ENCODE measurements around the gene LRWD1. TPM values are rescaled to one million over a fixed set of nuclear protein-coding genes. Genes with fewer than 3 reads are reported as not detected.
"Not testable (repeated sequence)": the region's sequence is repeated elsewhere in the genome, so short reads cannot be mapped to it uniquely, and the experiment has no call there.

LRWD1 gene
- total and polyA plus RNA-seq, 2 of the 4 experiments (the other 2 are of a cell fraction): 20.3 to 27.2 TPM

DNA sequence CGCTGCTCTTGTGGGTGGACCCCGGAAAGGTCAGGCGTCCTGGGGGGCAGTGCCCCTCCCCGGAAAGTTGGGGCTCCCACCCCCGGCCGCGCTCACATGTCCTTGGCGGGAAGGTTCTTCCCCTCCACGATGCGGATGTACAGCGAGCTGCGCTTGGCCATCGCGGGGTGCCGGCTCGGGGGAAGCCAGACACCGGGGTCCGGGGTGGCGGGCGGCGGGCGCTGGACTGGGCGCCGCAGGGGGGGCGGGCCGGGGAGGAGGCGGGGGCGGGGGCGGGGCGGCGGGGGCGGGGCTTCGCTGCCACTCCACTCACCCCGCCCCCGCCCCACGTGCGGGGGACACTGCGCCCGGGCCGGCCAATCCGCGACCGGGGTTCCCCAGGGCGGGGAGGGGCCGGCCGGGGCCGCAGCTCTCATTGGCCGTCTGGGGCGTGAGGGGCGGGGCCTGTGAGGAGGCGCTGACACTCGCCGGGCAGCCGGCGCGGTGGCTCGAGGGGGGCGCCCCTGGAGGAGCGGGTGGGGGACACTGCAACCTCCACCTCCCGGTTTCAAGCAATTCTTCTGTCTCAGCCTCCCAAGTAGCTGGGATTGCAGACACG, 52.9 kb downstream of the LRWD1 start, which contains the start of gene RASA4B:
RASA4B (minus strand) TSS at position 228 of the 598 bp plus-strand sequence; CDS start at position 161, 67 bp downstream.
- DNase-seq; intact Hi-C loops (cut with micrococcal nuclease); H2BK5ac ChIP-seq (ENCODE audit: low read depth, low read length, poor library complexity, severe bottlenecking); H3K27me3 ChIP-seq (ENCODE audit: control insufficient read depth, insufficient read depth, low read length); H3K79me1 ChIP-seq (ENCODE audit: low read depth in 1 of 2, low read length in 2 of 2); H4K5ac ChIP-seq (ENCODE audit: low read depth, low read length); H3K14ac ChIP-seq (replicated peaks; ENCODE audit: low read depth, low read length); H2AFZ ChIP-seq (replicated peaks; ENCODE audit: low read length, poor library complexity); H3K27ac ChIP-seq (ENCODE audit: insufficient read depth, low read length); H3K4me1 ChIP-seq (ENCODE audit: control insufficient read depth, insufficient read depth, low read length); in situ Hi-C loops (cut with MboI; ENCODE audit: low sequenced_read_pairs); H3K23ac ChIP-seq (ENCODE audit: low read depth, low read length); H2BK120ac ChIP-seq (ENCODE audit: low read depth, low read length); H3K9me1 ChIP-seq (ENCODE audit: insufficient read depth, low read length); CTCF ChIA-PET; H3K36me3 ChIP-seq (ENCODE audit: control insufficient read depth, insufficient read depth, low read length); H2AK5ac ChIP-seq (ENCODE audit: low read depth, low read length); H4K91ac ChIP-seq (ENCODE audit: insufficient read depth, low read depth, low read length); H3K18ac ChIP-seq (ENCODE audit: low read depth, low read length); H2BK20ac ChIP-seq (ENCODE audit: low read depth, low read length); H3K9ac ChIP-seq (ENCODE audit: low read depth, low read length); H3K9me3 ChIP-seq (ENCODE audit: control insufficient read depth, insufficient read depth, low read length); H4K8ac ChIP-seq (ENCODE audit: low read depth in 2 of 2, low read length in 2 of 2); H3K4ac ChIP-seq (ENCODE audit: low read depth, low read length); H2BK15ac ChIP-seq (ENCODE audit: low read depth, low read length); POLR2A ChIA-PET (ENCODE audit: unreplicated experiment); H2AK9ac ChIP-seq (replicated peaks; ENCODE audit: low read depth, low read length, poor library complexity); H3K56ac ChIP-seq (ENCODE audit: extremely low read depth, insufficient read depth, low read length); dilution Hi-C loops (cut with HindIII; ENCODE audit: low sequenced_read_pairs, unreplicated experiment); H4K20me1 ChIP-seq (ENCODE audit: insufficient read depth, low read length); BruUV-seq (replicated peaks): not testable (repeated sequence)
- peak within 1 kb of the TSS; percentile 67; the same call in 1 of the 2 replicates for H3K4me2 ChIP-seq (ENCODE audit: low read depth, low read length)
- ATAC-seq (ENCODE audit: low read depth): peak; percentile 99
- peak within 1 kb of the TSS; percentile 50 for H3K4me3 ChIP-seq (ENCODE audit: insufficient read depth, low read depth, low read length)
- no CpG with 5 or more reads among the region's 61 CpGs for WGBS, 2 experiments (ENCODE audit: extremely low coverage in 2 of 2, insufficient read length in 1 of 2)

DNA sequence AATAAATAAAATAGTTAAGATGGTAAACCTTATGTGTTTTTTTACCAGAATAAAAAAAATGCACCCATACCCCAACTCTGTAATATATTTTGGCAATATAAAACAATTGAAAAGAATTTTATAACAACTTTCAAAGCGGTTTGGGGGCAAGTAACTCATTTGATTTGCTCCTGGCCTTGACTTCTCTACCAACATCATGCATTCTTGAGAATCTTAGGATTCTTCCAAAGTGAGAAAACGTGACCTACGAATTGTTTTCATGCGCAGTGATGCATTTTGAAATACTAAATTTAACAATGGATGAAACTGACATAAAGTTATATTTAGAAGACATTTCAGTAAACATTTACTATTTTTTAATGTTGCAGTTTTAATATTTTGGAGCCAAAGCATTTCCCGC, 56.0 kb downstream of the LRWD1 start:
- CTCF ChIA-PET; H3K4ac ChIP-seq (ENCODE audit: low read depth, low read length); in situ Hi-C loops (cut with MboI; ENCODE audit: low sequenced_read_pairs); H3K18ac ChIP-seq (ENCODE audit: low read depth, low read length); DNase-seq; BruUV-seq (replicated peaks); H2BK5ac ChIP-seq (ENCODE audit: low read depth, low read length, poor library complexity, severe bottlenecking); H3K14ac ChIP-seq (replicated peaks; ENCODE audit: low read depth, low read length); H2AK9ac ChIP-seq (replicated peaks; ENCODE audit: low read depth, low read length, poor library complexity); H4K91ac ChIP-seq (ENCODE audit: insufficient read depth, low read depth, low read length); intact Hi-C loops (cut with micrococcal nuclease); H3K9me3 ChIP-seq (ENCODE audit: control insufficient read depth, insufficient read depth, low read length); H3K56ac ChIP-seq (ENCODE audit: extremely low read depth, insufficient read depth, low read length); H4K8ac ChIP-seq (ENCODE audit: low read depth in 2 of 2, low read length in 2 of 2); H2BK15ac ChIP-seq (ENCODE audit: low read depth, low read length); H3K27me3 ChIP-seq (ENCODE audit: control insufficient read depth, insufficient read depth, low read length); POLR2A ChIA-PET (ENCODE audit: unreplicated experiment); H3K79me1 ChIP-seq (ENCODE audit: low read depth in 1 of 2, low read length in 2 of 2); H2AFZ ChIP-seq (replicated peaks; ENCODE audit: low read length, poor library complexity); H4K20me1 ChIP-seq (ENCODE audit: insufficient read depth, low read length); ATAC-seq (ENCODE audit: low read depth); dilution Hi-C loops (cut with HindIII; ENCODE audit: low sequenced_read_pairs, unreplicated experiment); H3K27ac ChIP-seq (ENCODE audit: insufficient read depth, low read length); H3K36me3 ChIP-seq (ENCODE audit: control insufficient read depth, insufficient read depth, low read length); H3K9me1 ChIP-seq (ENCODE audit: insufficient read depth, low read length); H3K9ac ChIP-seq (ENCODE audit: low read depth, low read length); H2BK20ac ChIP-seq (ENCODE audit: low read depth, low read length); H4K5ac ChIP-seq (ENCODE audit: low read depth, low read length); H3K4me1 ChIP-seq (ENCODE audit: control insufficient read depth, insufficient read depth, low read length); H3K4me3 ChIP-seq (ENCODE audit: insufficient read depth, low read depth, low read length); H3K23ac ChIP-seq (ENCODE audit: low read depth, low read length); H3K4me2 ChIP-seq (ENCODE audit: low read depth, low read length); H2BK120ac ChIP-seq (ENCODE audit: low read depth, low read length); H2AK5ac ChIP-seq (ENCODE audit: low read depth, low read length): not testable (repeated sequence)
- no CpG with 5 or more reads among the region's 5 CpGs for WGBS, 2 experiments (ENCODE audit: extremely low coverage in 2 of 2, insufficient read length in 1 of 2)

Data from IMR-90 (cell line).